B cell (primary cell): ENCODE data around the gene IGSF8. TPM values are rescaled to one million over a fixed set of nuclear protein-coding genes. Genes with fewer than 3 reads are reported as not detected.

Experiments used
- ATAC-seq: fragments of 200-7000 bp; cut with Tn5 transposase; one replicate; pipeline ENCODE4 v1.10.0; 2021; ENCODE audit warnings: low read depth, mild to moderate bottlenecking, moderate number of reproducible peaks, moderate library complexity
- CTCF ChIA-PET: fragments of 350-600 bp; sonication (Branson Sonifier 250); formaldehyde crosslinking; loops from one replicate; lab custom pipeline; 2021; ENCODE audit warnings: antibody characterized with exemption, inconsistent platforms; lab: Charles Lee
- POLR2A ChIA-PET: fragments of 350-600 bp; sonication (Branson Sonifier 250); formaldehyde crosslinking; loops from one replicate; lab custom pipeline; 2021; ENCODE audit warnings: antibody characterized with exemption; lab: Charles Lee
- DNase-seq: peaks from one replicate; pipeline ENCODE4 v3.0.0; 2013
- H2AFZ ChIP-seq: 2 replicates; pipeline ENCODE4 v1.6.1; 2012; ENCODE audit warnings: mild to moderate bottlenecking, low read depth, low read length; ENCODE audit not compliant: insufficient read depth, poor library complexity, severe bottlenecking
- H3K27ac ChIP-seq, 2 donors: 1 replicate in 1 of 2; 2 replicates in 1 of 2; pipeline ENCODE4 v1.5.1; 2012 to 2013; ENCODE audit warnings: low read length in 2 of 2, mild to moderate bottlenecking in 2 of 2, moderate library complexity in 1 of 2
- H3K27me3 ChIP-seq, 4 experiments: fragments of 200-600 bp in 1 of 4; sonication (generic) in 1 of 4; replicated peaks in 1 of 4; 1 replicate in 2 of 4; 2 replicates in 2 of 4; pipeline versions ENCODE4 v1.6.1 to v1.7.0; 2013 to 2016; ENCODE audit warnings: low read length in 3 of 4, mild to moderate bottlenecking in 2 of 4, mixed read lengths in 1 of 4, moderate library complexity in 1 of 4; ENCODE audit not compliant: insufficient read depth in 4 of 4, control insufficient read depth in 3 of 4; ENCODE audit errors: control extremely low read depth in 1 of 4
- H3K36me3 ChIP-seq, 2 experiments: replicated peaks in 1 of 2; 1 replicate in 1 of 2; 2 replicates in 1 of 2; pipeline versions ENCODE4 v1.6.1 to v1.7.1; 2013; ENCODE audit warnings: low read length in 1 of 2; ENCODE audit not compliant: insufficient read depth in 2 of 2, control insufficient read depth in 1 of 2; ENCODE audit errors: control extremely low read depth in 1 of 2, extremely low read depth in 1 of 2
- H3K4me1 ChIP-seq, 2 donors: fragments of 200-600 bp in 1 of 2; sonication (generic) in 1 of 2; 1 replicate in 1 of 2; 2 replicates in 1 of 2; pipeline versions ENCODE4 v1.5.1 to v1.6.1; 2013 to 2017; ENCODE audit warnings: low read length in 2 of 2; ENCODE audit not compliant: control insufficient read depth in 2 of 2, insufficient read depth in 2 of 2
- H3K4me2 ChIP-seq: replicated peaks from 2 replicates; pipeline ENCODE3; 2012; ENCODE audit warnings: mild to moderate bottlenecking, low read depth, low read length; ENCODE audit not compliant: poor library complexity, severe bottlenecking
- H3K4me3 ChIP-seq, 5 experiments: fragments of 200-600 bp in 1 of 5; sonication (generic) in 1 of 5; 1 replicate in 3 of 5; 2 replicates in 2 of 5; pipeline versions ENCODE4 v1.5.1 to v1.7.0; 2011 to 2016; ENCODE audit warnings: low read length in 4 of 5, mild to moderate bottlenecking in 4 of 5, low read depth in 2 of 5, control low read depth in 1 of 5, moderate library complexity in 1 of 5; ENCODE audit not compliant: insufficient read depth in 1 of 5; ENCODE audit errors: control extremely low read depth in 1 of 5, extremely low read depth in 1 of 5
- H3K79me2 ChIP-seq: fragments of 200-600 bp; sonication (generic); one replicate; pipeline ENCODE4 v1.6.0; 2016; ENCODE audit warnings: low read length; ENCODE audit not compliant: control insufficient read depth, insufficient read depth
- H3K9ac ChIP-seq: fragments of 200-600 bp; sonication (generic); 2 replicates; pipeline ENCODE4 v1.6.1; 2017; ENCODE audit warnings: mild to moderate bottlenecking, low read length, moderate library complexity
- H3K9me3 ChIP-seq, 3 donors: one replicate each; pipeline versions ENCODE4 v1.6.1 to v1.7.1; 2013; ENCODE audit warnings: low read length in 2 of 3; ENCODE audit not compliant: control insufficient read depth in 2 of 3, insufficient read depth in 1 of 3; ENCODE audit errors: control extremely low read depth in 1 of 3
- H4K20me1 ChIP-seq: 2 replicates; pipeline ENCODE4 v1.6.0; 2012; ENCODE audit warnings: mild to moderate bottlenecking, low read length; ENCODE audit not compliant: insufficient read depth, control insufficient read depth, poor library complexity, severe bottlenecking
- H3K27ac Mint-ChIP-seq: one replicate; pipeline ENCODE4 v1.8.0; 2021; ENCODE audit warnings: mixed read lengths
- H3K27me3 Mint-ChIP-seq: one replicate; pipeline ENCODE4 v1.8.0; 2021; ENCODE audit warnings: mixed read lengths
- H3K4me1 Mint-ChIP-seq: one replicate; pipeline ENCODE4 v1.8.0; 2021; ENCODE audit warnings: mixed read lengths
- H3K4me3 Mint-ChIP-seq: one replicate; pipeline ENCODE4 v1.8.0; 2021; ENCODE audit warnings: mixed read lengths
- H3K9me3 Mint-ChIP-seq: one replicate; pipeline ENCODE4 v1.8.0; 2022; ENCODE audit warnings: mixed read lengths; ENCODE audit not compliant: insufficient read depth
- CTCF ChIP-seq: fragments of 200-600 bp; IDR thresholded peaks from one replicate; pipeline ENCODE4 v1.8.0; 2022; ENCODE audit warnings: antibody characterized with exemption, mild to moderate bottlenecking
- EZH2 ChIP-seq: IDR thresholded peaks from 2 replicates; pipeline ENCODE4 v1.6.1; 2012; ENCODE audit warnings: borderline replicate concordance, low read depth, mild to moderate bottlenecking, moderate library complexity, low read length; ENCODE audit not compliant: insufficient read depth, poor library complexity, severe bottlenecking
- WGBS: methylation state at CpG from one replicate; pipeline ENCODE4 v1.1.5; 2013; ENCODE audit warnings: missing lambda C conversion rate; ENCODE audit not compliant: insufficient coverage; 5-methylcytosine and 5-hydroxymethylcytosine counted together
- intact Hi-C: fragments of 100-400 bp; cut with micrococcal nuclease; formaldehyde crosslinking; loops from one replicate; pipeline ENCODE4 v1.10.0; 2022
- polyA plus RNA-seq: library from polyadenylated mRNA; depleted of rRNA; stranded (reverse); fragments of >200 nt; gene quantifications from 2 replicates; pipeline ENCODE4 v1.2.3, GENCODE V29; 2012
- total RNA-seq, 2 donors: library from RNA; stranded (reverse); fragments of 120-200 nt in 1 of 2; gene quantifications; 1 replicate in 1 of 2; 2 replicates in 1 of 2; pipeline versions ENCODE4 v1.2.3 to v1.2.4, GENCODE V29; 2013 to 2022

The IGSF8 gene
- total and polyA plus RNA-seq, 2 donors (not counting 1 experiment from before 2014, with no cell fraction given) = 37.2 to 56.0 TPM

DNA sequence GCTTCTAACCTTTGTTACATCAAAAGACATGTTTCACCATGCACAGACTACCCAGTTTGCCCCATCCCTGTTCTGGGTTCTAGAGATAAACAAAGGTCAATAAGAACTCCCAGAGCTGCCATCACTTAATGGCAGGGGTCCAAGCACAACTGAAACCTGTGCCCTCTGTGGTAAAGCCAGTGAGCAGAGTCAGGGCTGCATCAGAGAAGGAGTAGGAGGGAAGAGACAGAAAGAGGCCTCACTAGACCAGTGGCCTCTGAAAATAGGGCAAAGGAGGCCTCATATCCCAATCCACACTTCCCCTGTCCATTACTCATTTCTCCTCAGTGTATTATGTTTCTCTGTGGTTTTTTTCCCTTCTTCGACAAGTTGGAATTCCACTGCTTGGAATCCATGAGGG lies 27.3 kb upstream of the IGSF8 start:
- Histone ChIP-seq H3K4me1 (no peaks in the 10 kb centered on the region), H3K27me3 (peaks cover 0 to 2% (median under 1%) of the 10 kb centered on the region in 4 experiments), H3K79me2 (no peaks in the 10 kb centered on the region), H3K9ac (no peak overlapping the region), H2AFZ (no peak overlapping the region), H3K4me2 (no peak overlapping the region), H4K20me1 (no peaks in the 10 kb centered on the region), H3K4me3 (no peak overlapping the region), H3K36me3 (no peaks in the 10 kb centered on the region), H3K9me3 (no peaks in the 10 kb centered on the region), H3K27ac (no peak overlapping the region)
- intact Hi-C loops = no loop called here
- ChIA-PET CTCF (interaction anchor here (1.5 kb wide), 1 partner anchor 25 kb away, joined by 5 read pairs; no protein-coding TSS in a partner anchor), POLR2A (no interaction called here)
- H3K27me3 Mint-ChIP-seq = peaks cover 23% of the 10 kb centered on the region
- DNase-seq (no peak), ATAC-seq (no peak)
- H3K4me1 Mint-ChIP-seq = no peaks in the 10 kb centered on the region
- no peaks in the 10 kb centered on the region for H3K9me3 Mint-ChIP-seq
- TF ChIP-seq CTCF (no peak), EZH2 (no peak)
- WGBS = no CpG with 5 or more reads among the region's 1 CpG
- H3K4me3 Mint-ChIP-seq = no peak overlapping the region
- H3K27ac Mint-ChIP-seq = no peak overlapping the region

DNA sequence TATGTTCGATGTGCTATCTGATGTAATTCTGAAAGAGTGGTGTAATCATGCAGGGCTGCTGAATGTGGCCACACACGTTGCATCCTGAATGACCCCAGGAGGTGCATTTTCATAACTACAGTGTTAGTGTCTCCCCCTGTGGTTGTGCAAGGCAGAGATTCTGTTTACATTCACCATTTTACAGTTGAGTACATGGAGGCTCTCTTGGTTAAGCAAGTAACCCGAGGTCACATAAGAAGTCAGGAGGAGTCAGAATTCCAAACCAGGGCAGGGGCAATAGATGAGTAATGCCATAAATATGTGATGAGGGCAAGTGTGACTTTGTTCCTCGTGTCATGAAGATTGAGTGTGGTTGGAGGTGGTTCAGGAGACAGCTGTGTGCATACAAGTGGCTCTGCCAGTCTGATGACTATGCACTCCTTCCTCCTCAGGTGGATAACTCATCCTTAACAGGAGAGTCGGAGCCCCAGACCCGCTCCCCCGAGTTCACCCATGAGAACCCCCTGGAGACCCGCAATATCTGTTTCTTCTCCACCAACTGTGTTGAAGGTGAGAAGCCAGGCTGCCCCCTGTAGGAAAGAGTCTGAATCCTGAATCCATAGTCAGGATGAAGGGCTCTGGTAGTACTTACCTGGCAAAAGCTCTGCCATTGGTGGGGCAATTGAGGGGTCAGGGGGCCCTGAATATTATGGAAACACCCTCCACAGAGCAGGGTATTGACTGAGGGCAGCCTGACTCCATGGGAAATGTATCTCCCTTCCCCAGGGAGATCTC lies 26.5 kb upstream of the IGSF8 start:
- H3K36me3 ChIP-seq = no peaks in the 10 kb centered on the region
- H3K4me3 ChIP-seq = no peak overlapping the region
- Mint-ChIP-seq H3K4me1 (no peaks in the 10 kb centered on the region), H3K27me3 (peaks cover 19% of the 10 kb centered on the region), H3K9me3 (no peaks in the 10 kb centered on the region), H3K4me3 (no peak overlapping the region), H3K27ac (no peak overlapping the region)
- H2AFZ ChIP-seq = no peak overlapping the region
- H4K20me1 ChIP-seq = no peaks in the 10 kb centered on the region
- intact Hi-C loops = no loop called here
- no peak overlapping the region for H3K4me2 ChIP-seq
- TF ChIP-seq EZH2 = no peak
- no peak for TF ChIP-seq CTCF
- no peak for DNase-seq
- H3K27me3 ChIP-seq = no peaks in the 10 kb centered on the region
- POLR2A ChIA-PET = no interaction called here
- no peaks in the 10 kb centered on the region for H3K79me2 ChIP-seq
- no peaks in the 10 kb centered on the region for H3K4me1 ChIP-seq
- H3K9ac ChIP-seq = no peak overlapping the region
- WGBS = 88% methylated on average over 4 of the region's 8 CpGs
- H3K27ac ChIP-seq = no peak overlapping the region
- CTCF ChIA-PET = interaction anchor here (1.5 kb wide), 1 partner anchor 24 kb away, joined by 5 read pairs; no protein-coding TSS in a partner anchor
- no peaks in the 10 kb centered on the region for H3K9me3 ChIP-seq
- ATAC-seq = no peak
